Measurements from ENCODE around the gene HACE1. TPM values are rescaled to one million over a fixed set of nuclear protein-coding genes. Genes with fewer than 3 reads are reported as not detected.
"Not testable (repeated sequence)": the region's sequence is repeated elsewhere in the genome, so short reads cannot be mapped to it uniquely, and the experiment has no call there.

The HACE1 gene
- total and polyA plus RNA-seq, 10 donors: 3.8 to 17.3 (median 13.0) TPM

GRCh38 chr6:104858642-104859041 is 1.1 kb downstream of the HACE1 start:
- H3K4me3 ChIP-seq: peak overlapping the region; percentile 70 to 99 (median 88)
- no peak for DNase-seq
- peaks cover 0 to 1% (median 0%) of the 10 kb centered on the region in 7 donors for H3K27me3 ChIP-seq (replicated peaks in 1 of 7)
- no peaks in the 10 kb centered on the region for H3K36me3 ChIP-seq
- H3K9me3 ChIP-seq: no peaks in the 10 kb centered on the region
- WGBS, 5 donors: 26 to 45% (median 33%) methylated on average over 3 of the region's 3 CpGs
- intact Hi-C loops (cut with DNase I; ENCODE audit: low total_unique reads): no loop called here
- peaks cover 6 to 25% (median 11%) of the 10 kb centered on the region in 6 donors for H3K4me1 ChIP-seq
- TF ChIP-seq POLR2A (IDR thresholded peaks at IDR 0.05) (no peak), CTCF (IDR thresholded peaks at IDR 0.05 in 8 of 11, conservative IDR thresholded peaks at IDR 0.05 in 3 of 11) (no peak), POLR2AphosphoS5 (IDR thresholded peaks at IDR 0.05) (no peak)
- no peak overlapping the region for H3K27ac ChIP-seq

GRCh38 chr6:104855507-104855906 is 4.2 kb downstream of the HACE1 start:
- WGBS, 5 donors: 90 to 95% (median 93%) methylated on average over 2 of the region's 2 CpGs
- Histone ChIP-seq H3K9me3 (no peaks in the 10 kb centered on the region), H3K27ac (no peak overlapping the region), H3K36me3 (peaks cover 0 to 17% (median 1%) of the 10 kb centered on the region in 6 donors), H3K4me1 (peaks cover 6 to 25% (median 11%) of the 10 kb centered on the region in 6 donors), H3K4me3 (no peak overlapping the region), H3K27me3 (replicated peaks in 1 of 7) (no peaks in the 10 kb centered on the region)
- TF ChIP-seq CTCF (IDR thresholded peaks at IDR 0.05 in 8 of 11, conservative IDR thresholded peaks at IDR 0.05 in 3 of 11): no peak
- TF ChIP-seq POLR2AphosphoS5 (IDR thresholded peaks at IDR 0.05): no peak
- no peak for TF ChIP-seq POLR2A (IDR thresholded peaks at IDR 0.05)
- DNase-seq: no peak
- intact Hi-C loops (cut with DNase I; ENCODE audit: low total_unique reads): no loop called here

- DNase-seq; H3K27me3 ChIP-seq (replicated peaks in 1 of 7); H3K9me3 ChIP-seq; intact Hi-C loops (cut with DNase I; ENCODE audit: low total_unique reads); H3K27ac ChIP-seq; H3K4me3 ChIP-seq; H3K4me1 ChIP-seq: not testable (repeated sequence)
- WGBS, 5 donors: 83 to 93% (median 90%) methylated on average over 8 of the region's 8 CpGs
- peaks cover 0 to 84% (median 11%) of the 10 kb centered on the region in 6 donors for H3K36me3 ChIP-seq
Observed at GRCh38 chr6:104847721-104848120, 12.0 kb downstream of the HACE1 start.

- no peak overlapping the region for H3K4me3 ChIP-seq
- intact Hi-C loops (cut with DNase I; ENCODE audit: low total_unique reads): no loop called here
- H3K27ac ChIP-seq: no peak overlapping the region
- H3K36me3 ChIP-seq: peaks cover 0 to 77% (median 8%) of the 10 kb centered on the region in 6 donors
- DNase-seq: no peak
- no peaks in the 10 kb centered on the region for H3K9me3 ChIP-seq
- no peaks in the 10 kb centered on the region for H3K27me3 ChIP-seq (replicated peaks in 1 of 7)
- WGBS, 5 donors: 97 to 100% (median 99%) methylated on average over 2 of the region's 2 CpGs
- H3K4me1 ChIP-seq: no peaks in the 10 kb centered on the region
- TF ChIP-seq POLR2A (IDR thresholded peaks at IDR 0.05): no peak
- no peak for TF ChIP-seq POLR2AphosphoS5 (IDR thresholded peaks at IDR 0.05)
- TF ChIP-seq CTCF (IDR thresholded peaks at IDR 0.05 in 8 of 11, conservative IDR thresholded peaks at IDR 0.05 in 3 of 11): no peak
Observed at GRCh38 chr6:104843229-104843628, 16.5 kb downstream of the HACE1 start.

GRCh38 chr6:104837158-104837557 is 22.6 kb downstream of the HACE1 start:
- peaks cover 0 to 57% (median 12%) of the 10 kb centered on the region in 6 donors for H3K36me3 ChIP-seq
- H3K27ac ChIP-seq: no peak overlapping the region
- TF ChIP-seq POLR2AphosphoS5 (IDR thresholded peaks at IDR 0.05): no peak
- TF ChIP-seq CTCF (IDR thresholded peaks at IDR 0.05 in 8 of 11, conservative IDR thresholded peaks at IDR 0.05 in 3 of 11): no peak
- no peak for TF ChIP-seq POLR2A (IDR thresholded peaks at IDR 0.05)
- no peaks in the 10 kb centered on the region for H3K9me3 ChIP-seq
- intact Hi-C loops (cut with DNase I; ENCODE audit: low total_unique reads): no loop called here
- no peak overlapping the region for H3K4me3 ChIP-seq
- no peaks in the 10 kb centered on the region for H3K4me1 ChIP-seq
- no peak for DNase-seq
- H3K27me3 ChIP-seq (replicated peaks in 1 of 7): no peaks in the 10 kb centered on the region
- 93 to 100% (median 98%) methylated on average over 1 of the region's 1 CpG for WGBS, 5 donors

- H3K27ac ChIP-seq; H3K9me3 ChIP-seq; H3K4me3 ChIP-seq; H3K4me1 ChIP-seq; intact Hi-C loops (cut with DNase I; ENCODE audit: low total_unique reads); H3K27me3 ChIP-seq (replicated peaks in 1 of 7); DNase-seq: not testable (repeated sequence)
- WGBS, 5 donors: 90 to 95% (median 93%) methylated on average over 5 of the region's 5 CpGs
- H3K36me3 ChIP-seq: peaks cover 0 to 55% (median 13%) of the 10 kb centered on the region in 6 donors
Observed at GRCh38 chr6:104836479-104837020, 23.2 kb downstream of the HACE1 start.

Data from spleen (tissue), 11 donors.